GM19395 (cell line): ENCODE results near the gene TFAP2E.

ENCODE experiments used
- ATAC-seq: cut with Tn5 transposase; IDR thresholded peaks from one replicate; pipeline ENCODE4 v1.9.1; 2021; ENCODE audit warnings: mild to moderate bottlenecking, moderate library complexity; ENCODE audit not compliant: unreplicated experiment

Gene TFAP2E

GRCh38 chr1:35592991-35593769 lies 20.1 kb downstream of the TFAP2E start:
- no peak for ATAC-seq

DNA sequence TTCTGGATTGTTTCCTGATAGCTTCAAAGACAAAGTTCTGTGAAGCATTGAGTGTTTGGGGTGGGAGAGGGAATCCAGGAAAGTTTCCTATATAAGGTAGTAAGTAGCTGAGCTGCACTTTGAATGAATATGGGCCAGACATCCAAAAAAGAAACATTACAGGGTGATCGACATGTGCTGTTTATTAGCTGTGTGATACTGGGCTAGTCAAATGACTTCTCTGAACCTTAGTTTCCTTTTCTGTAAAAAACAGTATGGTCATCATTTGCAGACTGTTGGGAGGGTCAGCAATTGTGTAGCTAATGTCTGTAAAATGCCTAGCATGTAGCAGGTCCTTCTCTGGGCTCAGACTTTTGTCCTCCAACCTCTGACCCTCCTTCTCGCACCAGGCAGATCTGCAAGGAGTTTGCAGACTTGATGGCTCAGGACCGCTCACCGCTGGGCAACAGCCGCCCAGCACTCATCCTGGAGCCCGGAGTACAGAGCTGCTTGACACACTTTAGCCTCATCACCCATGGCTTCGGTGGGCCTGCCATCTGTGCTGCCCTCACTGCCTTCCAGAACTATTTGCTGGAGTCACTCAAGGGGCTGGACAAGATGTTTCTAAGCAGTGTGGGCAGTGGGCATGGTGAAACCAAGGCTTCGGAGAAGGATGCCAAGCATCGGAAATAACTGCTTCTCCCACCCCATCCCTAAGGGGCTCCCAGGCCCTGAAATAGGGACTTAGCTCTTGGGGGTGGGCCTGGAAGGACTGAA lies 21.1 kb downstream of the TFAP2E start:
- ATAC-seq = no peak

GRCh38 chr1:35595684-35596083 lies 22.6 kb downstream of the TFAP2E start:
- no peak for ATAC-seq

GRCh38 chr1:35597870-35598269 lies 24.8 kb downstream of the TFAP2E start:
- ATAC-seq = no peak

DNA sequence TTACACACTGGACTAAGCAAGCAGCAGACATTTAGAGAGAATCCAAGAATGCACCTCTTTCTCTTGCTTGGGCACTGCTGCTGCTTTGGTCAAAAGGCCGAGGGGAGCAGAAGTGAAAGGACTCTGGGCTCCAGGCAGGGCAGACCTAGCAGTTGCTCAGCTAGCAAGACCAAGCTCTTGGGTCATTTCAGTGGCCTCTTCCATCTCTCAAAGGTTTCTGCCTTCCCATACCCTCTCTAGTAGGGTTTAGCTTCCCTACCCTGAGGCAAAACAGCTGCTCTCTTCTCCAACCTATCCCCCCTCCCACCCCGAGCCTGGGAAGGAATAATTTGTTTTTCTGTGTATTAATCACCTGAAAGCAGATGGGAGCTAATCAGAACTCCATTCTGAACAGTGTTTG lies 25.8 kb downstream of the TFAP2E start:
- ATAC-seq = no peak

DNA sequence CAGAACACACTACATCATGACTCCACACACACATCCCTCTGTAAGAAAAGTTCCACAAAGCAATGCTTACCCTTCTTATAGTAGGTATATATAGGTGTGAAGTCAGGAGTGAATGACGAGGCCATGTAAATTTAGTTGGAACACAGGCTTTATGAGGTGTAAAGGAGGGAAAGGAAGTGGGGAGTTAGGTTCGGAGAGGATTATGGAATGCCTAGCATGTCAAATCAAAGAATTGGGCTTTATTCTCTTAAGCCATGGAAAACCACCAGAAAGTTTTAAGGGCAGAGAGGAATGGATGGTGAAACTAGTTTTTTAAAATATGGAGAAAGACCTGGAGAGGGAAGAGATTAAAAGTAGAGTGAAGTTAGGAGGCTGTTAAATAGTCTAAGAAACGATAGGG lies 26.3 kb downstream of the TFAP2E start:
- no peak for ATAC-seq

GRCh38 chr1:35600593-35600992 lies 27.5 kb downstream of the TFAP2E start:
- ATAC-seq = no peak

- ATAC-seq = no peak
These were observed 30.4 kb downstream of the TFAP2E start for GRCh38 chr1:35603468-35603867.

- ATAC-seq = no peak
These were observed 30.8 kb downstream of the TFAP2E start for GRCh38 chr1:35603941-35604340.

GRCh38 chr1:35605071-35605866 lies 32.2 kb downstream of the TFAP2E start:
- no peak for ATAC-seq

GRCh38 chr1:35605867-35606182 lies 32.7 kb downstream of the TFAP2E start:
- no peak for ATAC-seq

GRCh38 chr1:35611655-35612054 lies 38.5 kb downstream of the TFAP2E start:
- no peak for ATAC-seq

DNA sequence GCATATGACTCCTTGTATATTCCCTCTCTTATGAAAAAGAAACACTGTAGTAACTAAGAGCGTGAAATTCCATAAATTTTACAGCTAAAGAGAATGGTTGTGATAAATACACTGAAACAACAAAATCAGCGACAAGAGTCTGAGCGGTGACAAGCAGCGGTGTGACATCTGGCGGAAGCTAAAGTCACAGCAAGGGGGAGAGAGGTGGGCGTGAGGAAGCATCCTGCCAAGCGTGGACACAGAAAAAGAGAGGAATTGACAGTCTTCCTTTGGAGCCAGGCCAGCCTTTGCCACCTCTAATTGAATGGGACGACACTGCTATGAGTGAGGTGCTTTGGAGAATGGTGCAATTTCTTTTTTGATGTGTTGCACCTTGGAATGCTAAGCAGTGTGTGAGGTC lies 42.3 kb downstream of the TFAP2E start:
- no peak for ATAC-seq

DNA sequence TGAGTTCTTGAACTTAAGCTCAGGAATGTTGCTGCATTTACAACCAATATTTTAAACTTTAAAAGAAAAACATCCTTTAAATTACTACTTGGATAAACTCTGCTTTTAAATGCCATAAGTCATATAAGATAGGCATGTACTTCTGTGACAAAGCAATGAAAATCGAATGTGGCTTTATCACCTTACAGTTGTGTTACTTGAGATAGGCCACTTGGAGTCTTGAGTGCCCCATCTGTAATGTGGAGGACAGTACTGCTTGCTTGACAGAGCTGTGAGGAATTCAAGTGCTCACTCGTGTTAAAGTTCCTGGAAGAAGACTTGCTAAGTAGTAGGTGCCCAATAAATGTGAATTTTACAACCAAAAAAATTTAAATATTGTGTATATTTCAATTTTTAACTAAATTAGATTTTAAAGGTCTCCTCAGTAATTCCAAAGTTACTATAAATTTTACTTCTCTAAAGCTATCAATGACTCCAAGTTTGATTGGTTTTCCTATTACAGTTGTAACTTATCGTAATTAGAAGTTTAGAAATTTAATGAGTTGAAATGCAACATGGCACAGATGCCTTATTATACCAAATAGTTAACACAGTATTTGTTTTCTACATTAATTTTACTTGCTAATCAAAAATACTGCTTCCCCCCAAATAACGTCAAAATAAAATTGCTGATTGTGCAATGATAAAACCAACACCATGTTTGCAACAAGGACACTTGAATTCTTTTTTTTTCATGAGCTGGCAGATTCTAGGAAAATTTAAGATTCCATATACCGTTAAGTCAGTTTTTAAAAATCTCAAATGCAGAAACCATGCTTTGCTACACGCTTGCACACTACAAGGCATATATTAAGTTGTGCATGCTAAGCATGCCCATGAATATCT lies 46.4 kb downstream of the TFAP2E start:
- no peak for ATAC-seq

DNA sequence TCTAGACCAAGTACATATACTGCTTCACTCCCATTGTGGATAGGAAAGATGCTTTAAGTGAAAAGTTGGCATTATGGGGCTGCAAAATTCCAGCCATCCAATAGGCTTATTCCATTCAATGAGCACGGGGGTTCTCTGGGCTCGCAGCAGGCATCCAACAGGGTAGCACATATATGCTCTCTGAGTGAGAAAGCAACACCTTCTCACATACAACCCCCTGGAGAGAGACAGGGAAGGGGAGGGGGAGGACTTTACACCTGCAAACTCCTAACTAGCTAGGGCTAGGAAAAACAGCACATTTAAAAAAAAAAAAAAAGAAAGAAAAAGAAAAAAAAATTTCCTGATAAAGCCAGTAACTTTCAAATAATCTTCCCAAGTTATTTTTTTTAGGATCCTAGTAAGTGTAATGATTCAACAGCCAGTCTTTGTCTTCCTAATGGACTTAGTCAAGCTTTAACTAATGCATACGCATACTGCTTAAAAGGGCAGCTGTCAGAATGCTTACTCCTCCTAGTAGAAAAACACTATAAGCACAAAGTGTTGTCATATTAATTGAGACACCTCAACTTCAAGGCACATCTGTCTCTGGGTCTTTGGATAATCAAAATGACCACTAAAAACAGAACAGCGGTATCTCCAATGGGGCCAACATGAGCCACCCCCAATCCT lies 49.5 kb downstream of the TFAP2E start:
- ATAC-seq = no peak

DNA sequence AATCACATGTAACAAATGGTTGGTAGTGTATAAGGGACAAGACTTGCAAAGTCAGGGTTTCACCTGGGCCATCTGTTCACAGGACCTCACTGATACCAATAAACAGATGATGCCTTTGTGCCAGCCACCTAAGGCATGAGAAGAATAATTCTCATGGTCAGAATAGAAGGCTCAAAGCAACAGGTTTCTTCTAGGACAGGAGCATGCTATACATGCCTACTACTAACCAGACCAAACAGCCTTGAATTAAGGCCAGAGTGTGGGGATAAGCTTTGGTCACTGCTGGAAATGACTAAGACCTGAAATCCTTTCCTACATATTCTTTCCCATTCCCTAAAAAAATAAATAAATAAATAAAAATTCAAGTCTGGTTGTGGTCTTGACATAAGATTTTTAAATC lies 50.7 kb downstream of the TFAP2E start:
- ATAC-seq = no peak

DNA sequence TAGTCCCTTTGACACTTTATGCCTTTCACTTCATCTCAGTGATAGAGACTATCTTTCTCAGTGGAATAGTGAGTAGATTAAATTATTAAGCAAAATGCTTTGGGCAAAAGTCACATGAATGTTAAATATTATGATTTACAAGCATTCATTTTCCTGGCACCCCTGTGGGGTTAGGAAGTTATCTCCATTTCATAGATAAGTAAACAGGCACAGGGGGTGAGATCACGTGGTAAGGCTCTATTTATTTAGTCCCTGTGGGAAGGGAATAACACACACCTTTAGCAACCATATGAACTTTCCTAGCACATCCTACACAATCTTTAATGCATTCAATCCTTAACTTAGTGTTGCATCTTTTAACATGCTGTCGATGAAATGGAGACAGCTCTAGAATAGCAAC lies 55.9 kb downstream of the TFAP2E start:
- no peak for ATAC-seq

DNA sequence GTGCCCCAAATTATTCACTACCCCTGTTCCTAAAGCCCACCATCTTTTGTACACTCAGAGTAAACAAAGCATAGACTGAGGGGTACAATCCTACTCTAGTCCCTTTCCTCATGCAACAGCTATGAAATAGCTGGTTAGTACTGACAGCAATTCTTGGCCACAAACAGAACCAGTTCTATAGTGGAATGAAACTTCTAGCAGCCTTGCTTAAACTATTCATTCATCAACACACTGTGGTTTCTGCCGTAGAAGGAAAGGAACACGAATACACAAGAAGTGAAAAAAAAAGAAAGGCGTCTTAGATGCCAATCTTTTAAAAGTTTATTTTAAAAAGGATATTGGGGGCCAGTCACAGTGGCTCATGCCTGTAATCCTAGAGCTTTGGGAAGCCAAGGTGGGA lies 58.3 kb downstream of the TFAP2E start:
- no peak for ATAC-seq

- no peak for ATAC-seq
These were observed 60.4 kb downstream of the TFAP2E start for GRCh38 chr1:35633547-35633946.

DNA sequence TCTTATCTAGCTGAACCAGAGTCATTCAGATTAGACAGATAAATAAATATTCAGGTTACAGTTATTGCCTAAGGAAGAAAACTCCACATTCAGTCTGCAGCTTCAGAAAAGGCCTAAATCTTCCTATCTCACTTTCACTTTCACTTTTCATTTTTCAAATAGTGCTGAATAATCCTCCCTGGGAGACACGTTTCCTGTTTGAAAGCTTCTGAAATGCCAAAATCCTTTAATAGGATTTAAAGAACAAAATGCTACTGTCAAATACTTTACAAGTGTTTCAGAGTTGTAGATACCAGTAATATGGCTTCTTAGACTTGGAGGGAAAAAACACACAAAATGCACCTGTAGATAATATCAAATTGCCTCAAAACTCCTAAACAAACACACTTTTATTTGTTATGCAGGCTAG lies 64.3 kb downstream of the TFAP2E start:
- ATAC-seq = no peak
